ENCODE data around the gene MON2. TPM values are rescaled to one million over a fixed set of nuclear protein-coding genes. Genes with fewer than 3 reads are reported as not detected.

The MON2 gene
- total RNA-seq, 1 experiment from 2014 or later, result 30.1 TPM

DNA sequence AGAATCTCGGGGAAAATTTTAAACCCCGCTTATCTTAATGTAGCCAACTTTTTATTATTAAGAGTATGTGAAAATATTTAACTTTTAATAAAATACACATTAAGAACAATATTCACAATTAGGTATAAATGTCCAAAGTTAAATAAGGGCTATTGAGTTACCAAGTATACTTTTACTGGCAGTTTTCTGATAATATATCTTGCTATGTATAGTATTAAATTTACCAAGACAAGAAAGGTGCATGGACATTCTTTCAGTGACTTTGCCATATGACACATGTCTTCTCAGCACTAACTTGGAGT, 115.4 kb downstream of the MON2 start:
- H3K4me1 ChIP-seq (ENCODE audit: control insufficient read depth, insufficient read depth, low read length), result no peaks in the 10 kb centered on the region
- no peak overlapping the region for H3K4me3 ChIP-seq (ENCODE audit: low read depth in 2 of 2, low read length in 2 of 2)
- H3K36me3 ChIP-seq (ENCODE audit: control insufficient read depth, insufficient read depth, low read length), result no peaks in the 10 kb centered on the region
- TF ChIP-seq, protein P1, sequence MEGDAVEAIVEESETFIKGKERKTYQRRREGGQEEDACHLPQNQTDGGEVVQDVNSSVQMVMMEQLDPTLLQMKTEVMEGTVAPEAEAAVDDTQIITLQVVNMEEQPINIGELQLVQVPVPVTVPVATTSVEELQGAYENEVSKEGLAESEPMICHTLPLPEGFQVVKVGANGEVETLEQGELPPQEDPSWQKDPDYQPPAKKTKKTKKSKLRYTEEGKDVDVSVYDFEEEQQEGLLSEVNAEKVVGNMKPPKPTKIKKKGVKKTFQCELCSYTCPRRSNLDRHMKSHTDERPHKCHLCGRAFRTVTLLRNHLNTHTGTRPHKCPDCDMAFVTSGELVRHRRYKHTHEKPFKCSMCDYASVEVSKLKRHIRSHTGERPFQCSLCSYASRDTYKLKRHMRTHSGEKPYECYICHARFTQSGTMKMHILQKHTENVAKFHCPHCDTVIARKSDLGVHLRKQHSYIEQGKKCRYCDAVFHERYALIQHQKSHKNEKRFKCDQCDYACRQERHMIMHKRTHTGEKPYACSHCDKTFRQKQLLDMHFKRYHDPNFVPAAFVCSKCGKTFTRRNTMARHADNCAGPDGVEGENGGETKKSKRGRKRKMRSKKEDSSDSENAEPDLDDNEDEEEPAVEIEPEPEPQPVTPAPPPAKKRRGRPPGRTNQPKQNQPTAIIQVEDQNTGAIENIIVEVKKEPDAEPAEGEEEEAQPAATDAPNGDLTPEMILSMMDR (IDR thresholded peaks at IDR 0.05), result peak; percentile 52; the same call in 1 of the 2 replicates
- TF ChIP-seq SIN3A (IDR thresholded peaks at IDR 0.05; ENCODE audit: borderline replicate concordance, insufficient read depth, low read depth, low read length) (no peak), TCF7L2 (IDR thresholded peaks at IDR 0.05; ENCODE audit: low read depth, low read length) (no peak)
- in situ Hi-C loops (cut with HindIII; ENCODE audit: low pct_unique_long_range_greater_than_20kb, low sequenced_read_pairs), result no loop called here
- H3K9me3 ChIP-seq (ENCODE audit: control insufficient read depth, insufficient read depth, low read depth, low read length), result no peaks in the 10 kb centered on the region
- H3K27ac ChIP-seq (ENCODE audit: low read length), result no peak overlapping the region; the same call in 1 of the 2 replicates
- DNase-seq (ENCODE audit: low read depth, low spot score) (no peak), ATAC-seq (no peak)
- ChIA-PET POLR2A (no interaction called here), CTCF (interaction anchor here (0.6 to 1.1 kb wide), 5 partner anchors 60 to 487 kb away, joined by 3 to 7 read pairs (median 5); no protein-coding TSS in a partner anchor)
- intact Hi-C loops (cut with micrococcal nuclease; ENCODE audit: unreplicated experiment), result loop anchor here (5.0 kb wide), 1 partner anchor 210 kb away; no protein-coding TSS in a partner anchor
- H3K27me3 ChIP-seq (ENCODE audit: control insufficient read depth, insufficient read depth, low read length), result no peaks in the 10 kb centered on the region
- no TSS peak for BruUV-seq (replicated peaks)

DNA sequence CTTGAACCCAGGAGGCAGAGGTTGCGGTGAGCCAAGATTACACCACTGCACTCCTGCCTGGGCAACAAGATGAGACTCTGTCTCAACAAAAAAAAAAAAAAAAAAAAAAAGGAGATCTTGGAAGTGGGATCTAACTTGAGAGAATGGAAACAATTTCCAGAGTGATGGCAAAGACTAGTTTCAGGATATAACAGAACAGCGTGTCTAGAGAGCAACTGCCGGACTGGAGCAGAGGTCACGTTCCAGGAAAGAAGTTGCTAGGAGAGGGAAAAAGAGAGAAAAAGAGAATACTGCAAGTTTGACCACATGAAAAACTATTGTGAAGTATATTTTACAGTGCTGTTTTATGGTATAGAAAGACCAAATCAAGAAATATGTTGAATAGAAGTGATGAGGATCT, 118.0 kb downstream of the MON2 start:
- Histone ChIP-seq H3K36me3 (ENCODE audit: control insufficient read depth, insufficient read depth, low read length) (no peaks in the 10 kb centered on the region), H3K4me1 (ENCODE audit: control insufficient read depth, insufficient read depth, low read length) (no peaks in the 10 kb centered on the region), H3K27me3 (ENCODE audit: control insufficient read depth, insufficient read depth, low read length) (no peaks in the 10 kb centered on the region), H3K4me3 (ENCODE audit: low read depth in 2 of 2, low read length in 2 of 2) (no peak overlapping the region), H3K9me3 (ENCODE audit: control insufficient read depth, insufficient read depth, low read depth, low read length) (no peaks in the 10 kb centered on the region), H3K27ac (ENCODE audit: low read length) (no peak overlapping the region)
- ChIA-PET POLR2A (interaction anchor here (0.6 kb wide), 1 partner anchor 254 kb away, joined by 7 read pairs; no protein-coding TSS in a partner anchor), CTCF (no interaction called here)
- TF ChIP-seq SIN3A (IDR thresholded peaks at IDR 0.05; ENCODE audit: borderline replicate concordance, insufficient read depth, low read depth, low read length) (no peak), TCF7L2 (IDR thresholded peaks at IDR 0.05; ENCODE audit: low read depth, low read length) (no peak), POLR2AphosphoS5 (IDR thresholded peaks at IDR 0.05; ENCODE audit: low read depth, low read length) (no peak)
- TF ChIP-seq, protein P1 (IDR thresholded peaks at IDR 0.05), result no peak
- TF ChIP-seq, protein P2, sequence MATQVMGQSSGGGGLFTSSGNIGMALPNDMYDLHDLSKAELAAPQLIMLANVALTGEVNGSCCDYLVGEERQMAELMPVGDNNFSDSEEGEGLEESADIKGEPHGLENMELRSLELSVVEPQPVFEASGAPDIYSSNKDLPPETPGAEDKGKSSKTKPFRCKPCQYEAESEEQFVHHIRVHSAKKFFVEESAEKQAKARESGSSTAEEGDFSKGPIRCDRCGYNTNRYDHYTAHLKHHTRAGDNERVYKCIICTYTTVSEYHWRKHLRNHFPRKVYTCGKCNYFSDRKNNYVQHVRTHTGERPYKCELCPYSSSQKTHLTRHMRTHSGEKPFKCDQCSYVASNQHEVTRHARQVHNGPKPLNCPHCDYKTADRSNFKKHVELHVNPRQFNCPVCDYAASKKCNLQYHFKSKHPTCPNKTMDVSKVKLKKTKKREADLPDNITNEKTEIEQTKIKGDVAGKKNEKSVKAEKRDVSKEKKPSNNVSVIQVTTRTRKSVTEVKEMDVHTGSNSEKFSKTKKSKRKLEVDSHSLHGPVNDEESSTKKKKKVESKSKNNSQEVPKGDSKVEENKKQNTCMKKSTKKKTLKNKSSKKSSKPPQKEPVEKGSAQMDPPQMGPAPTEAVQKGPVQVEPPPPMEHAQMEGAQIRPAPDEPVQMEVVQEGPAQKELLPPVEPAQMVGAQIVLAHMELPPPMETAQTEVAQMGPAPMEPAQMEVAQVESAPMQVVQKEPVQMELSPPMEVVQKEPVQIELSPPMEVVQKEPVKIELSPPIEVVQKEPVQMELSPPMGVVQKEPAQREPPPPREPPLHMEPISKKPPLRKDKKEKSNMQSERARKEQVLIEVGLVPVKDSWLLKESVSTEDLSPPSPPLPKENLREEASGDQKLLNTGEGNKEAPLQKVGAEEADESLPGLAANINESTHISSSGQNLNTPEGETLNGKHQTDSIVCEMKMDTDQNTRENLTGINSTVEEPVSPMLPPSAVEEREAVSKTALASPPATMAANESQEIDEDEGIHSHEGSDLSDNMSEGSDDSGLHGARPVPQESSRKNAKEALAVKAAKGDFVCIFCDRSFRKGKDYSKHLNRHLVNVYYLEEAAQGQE (IDR thresholded peaks at IDR 0.05; ENCODE audit: insufficient read depth in 1 of 2, low read depth in 2 of 2, low read length in 1 of 2), result no peak
- intact Hi-C loops (cut with micrococcal nuclease; ENCODE audit: unreplicated experiment) (loop anchor here (5.0 kb wide), 1 partner anchor 208 kb away; no protein-coding TSS in a partner anchor), in situ Hi-C loops (cut with HindIII; ENCODE audit: low pct_unique_long_range_greater_than_20kb, low sequenced_read_pairs) (no loop called here)
- BruUV-seq (replicated peaks), result no TSS peak
- no peak for ATAC-seq
- DNase-seq (ENCODE audit: low read depth, low spot score), result no peak
